ENCODE data around the gene PTTG1IP2.
A peak's percentile ranks its signal among the peaks of the same experiment; 100 is the strongest.

GRCh38 chr7:90459888-90460287 is 9.6 kb upstream of the PTTG1IP2 start:
- peak; percentile 58 for TF ChIP-seq CTCF (conservative IDR thresholded peaks at IDR 0.05; ENCODE audit: low read depth, low read length)
- no peak for TF ChIP-seq EZH2 (IDR thresholded peaks at IDR 0.05; ENCODE audit: borderline replicate concordance, low read depth, low read length, poor library complexity, severe bottlenecking)

Measured in A673 (cell line).